WERI-Rb-1 (cell line): ENCODE data around the gene BICDL2.

Source experiments
- DNase-seq: peaks from one replicate; pipeline ENCODE4 v3.0.0-alpha.2; 2020
- H3K27ac ChIP-seq: fragments of 250-450 bp; sonication (Bioruptor Pico); 2 replicates; pipeline ENCODE4 v1.5.1; 2020; ENCODE audit warnings: mild to moderate bottlenecking, moderate library complexity
- H3K27me3 ChIP-seq: fragments of 250-450 bp; sonication (Bioruptor Pico); 2 replicates; pipeline ENCODE4 v1.5.1; 2021; ENCODE audit warnings: mild to moderate bottlenecking, low read depth, moderate library complexity; ENCODE audit not compliant: insufficient read depth, severe bottlenecking
- H3K36me3 ChIP-seq: fragments of 250-450 bp; sonication (Bioruptor Pico); 2 replicates; pipeline ENCODE4 v1.5.1; 2020; ENCODE audit warnings: mild to moderate bottlenecking, moderate library complexity
- H3K4me3 ChIP-seq: 2 replicates; pipeline ENCODE4 v1.5.1; 2011; ENCODE audit warnings: low read depth, mild to moderate bottlenecking, control low read depth, low read length
- H3K9me3 ChIP-seq: fragments of 250-450 bp; sonication (Bioruptor Pico); 2 replicates; pipeline ENCODE4 v1.5.1; 2021; ENCODE audit warnings: mild to moderate bottlenecking, moderate library complexity; ENCODE audit not compliant: severe bottlenecking
- CTCF ChIP-seq: IDR thresholded peaks from 2 replicates; pipeline ENCODE4 v1.5.1; 2011; ENCODE audit warnings: low read depth, mild to moderate bottlenecking, control low read depth, inconsistent platforms, low read length

Gene BICDL2

GRCh38 chr16:3012828-3013420, 23.8 kb downstream of the BICDL2 start, which contains the start of gene CLDN9:
TSS of gene CLDN9 (plus strand) at chr16:3012923. CDS start at chr16:3013363, 440 bp downstream.
- Histone ChIP-seq H3K4me3 (no peak within 1 kb of the TSS), H3K27ac (peak within 1 kb of the TSS; percentile 43), H3K9me3 (no peaks in the 10 kb centered on the region), H3K36me3 (no peaks in the 10 kb centered on the region), H3K27me3 (no peaks in the 10 kb centered on the region)
- TF ChIP-seq CTCF = no peak
- peak; percentile 66 for DNase-seq

- H3K27ac ChIP-seq = no peak overlapping the region
- no peaks in the 10 kb centered on the region for H3K27me3 ChIP-seq
- no peak for TF ChIP-seq CTCF
- no peaks in the 10 kb centered on the region for H3K36me3 ChIP-seq
- H3K9me3 ChIP-seq = no peaks in the 10 kb centered on the region
- DNase-seq = no peak
- H3K4me3 ChIP-seq = no peak overlapping the region
Measured at GRCh38 chr16:3012246-3012645, 24.5 kb downstream of the BICDL2 start.

GRCh38 chr16:3010510-3010909, 26.2 kb downstream of the BICDL2 start:
- no peaks in the 10 kb centered on the region; the same call in 1 of the 2 replicates for H3K36me3 ChIP-seq
- DNase-seq = no peak
- no peak overlapping the region for H3K4me3 ChIP-seq
- no peak overlapping the region for H3K27ac ChIP-seq
- no peaks in the 10 kb centered on the region for H3K27me3 ChIP-seq
- TF ChIP-seq CTCF = no peak
- H3K9me3 ChIP-seq = no peaks in the 10 kb centered on the region

GRCh38 chr16:3009568-3010390, 27.0 kb downstream of the BICDL2 start:
- Histone ChIP-seq H3K9me3 (no peaks in the 10 kb centered on the region), H3K27ac (no peak overlapping the region), H3K36me3 (no peaks in the 10 kb centered on the region; the same call in 1 of the 2 replicates), H3K4me3 (no peak overlapping the region), H3K27me3 (no peaks in the 10 kb centered on the region)
- no peak for DNase-seq
- no peak for TF ChIP-seq CTCF

- H3K9me3 ChIP-seq = no peaks in the 10 kb centered on the region
- TF ChIP-seq CTCF = no peak
- no peak overlapping the region for H3K27ac ChIP-seq
- no peaks in the 10 kb centered on the region for H3K27me3 ChIP-seq
- H3K36me3 ChIP-seq = no peaks in the 10 kb centered on the region; the same call in 1 of the 2 replicates
- no peak overlapping the region for H3K4me3 ChIP-seq
- DNase-seq = no peak
Measured at GRCh38 chr16:3008690-3009037, 28.1 kb downstream of the BICDL2 start.
